HuH-7.5 (cell line): ENCODE results near the gene SLC37A2.
"Not testable (repeated sequence)": the region's sequence is repeated elsewhere in the genome, so short reads cannot be mapped to it uniquely, and the experiment has no call there.

ENCODE experiments used
- DNase-seq: peaks from one replicate; pipeline ENCODE4 v3.0.0; 2011; ENCODE audit warnings: low spot score

Gene SLC37A2

DNA sequence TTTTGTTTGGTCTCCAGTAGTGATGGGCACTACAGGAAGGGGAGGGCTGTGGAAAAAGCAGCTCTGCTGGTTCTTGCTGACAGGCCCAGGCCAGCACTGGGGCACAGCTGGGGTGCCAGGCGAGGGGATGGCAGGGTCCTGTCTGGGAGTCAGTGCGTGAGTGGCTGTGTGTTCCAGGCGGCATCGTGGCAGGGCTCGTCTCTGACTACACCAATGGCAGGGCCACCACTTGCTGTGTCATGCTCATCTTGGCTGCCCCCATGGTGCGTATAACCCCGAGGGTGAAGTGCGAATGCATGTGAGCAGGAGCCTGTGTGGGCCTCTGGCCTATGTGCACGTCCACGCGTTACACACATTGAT is 20.9 kb downstream of the SLC37A2 start:
- DNase-seq, result no peak

DNA sequence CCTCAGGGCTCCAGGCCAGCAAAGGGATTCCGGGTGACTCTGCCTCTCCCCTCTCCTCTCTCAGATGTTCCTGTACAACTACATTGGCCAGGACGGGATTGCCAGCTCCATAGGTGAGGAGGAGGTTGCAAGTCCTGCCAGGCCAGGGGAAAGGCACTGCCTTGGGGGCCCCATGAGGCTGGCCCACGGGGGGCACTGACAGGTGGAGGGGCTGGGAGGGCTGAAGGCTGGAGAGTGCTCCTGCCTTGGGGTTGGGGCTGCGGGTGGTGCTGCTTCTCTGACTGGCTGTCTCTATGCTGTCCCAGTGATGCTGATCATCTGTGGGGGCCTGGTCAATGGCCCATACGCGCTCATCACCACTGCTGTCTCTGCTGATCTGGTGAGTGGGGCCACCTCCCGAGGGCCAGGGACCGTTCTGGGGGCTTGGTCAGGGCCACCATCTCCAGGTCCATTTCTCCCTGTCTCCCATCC is 21.7 kb downstream of the SLC37A2 start:
- no peak for DNase-seq

DNA sequence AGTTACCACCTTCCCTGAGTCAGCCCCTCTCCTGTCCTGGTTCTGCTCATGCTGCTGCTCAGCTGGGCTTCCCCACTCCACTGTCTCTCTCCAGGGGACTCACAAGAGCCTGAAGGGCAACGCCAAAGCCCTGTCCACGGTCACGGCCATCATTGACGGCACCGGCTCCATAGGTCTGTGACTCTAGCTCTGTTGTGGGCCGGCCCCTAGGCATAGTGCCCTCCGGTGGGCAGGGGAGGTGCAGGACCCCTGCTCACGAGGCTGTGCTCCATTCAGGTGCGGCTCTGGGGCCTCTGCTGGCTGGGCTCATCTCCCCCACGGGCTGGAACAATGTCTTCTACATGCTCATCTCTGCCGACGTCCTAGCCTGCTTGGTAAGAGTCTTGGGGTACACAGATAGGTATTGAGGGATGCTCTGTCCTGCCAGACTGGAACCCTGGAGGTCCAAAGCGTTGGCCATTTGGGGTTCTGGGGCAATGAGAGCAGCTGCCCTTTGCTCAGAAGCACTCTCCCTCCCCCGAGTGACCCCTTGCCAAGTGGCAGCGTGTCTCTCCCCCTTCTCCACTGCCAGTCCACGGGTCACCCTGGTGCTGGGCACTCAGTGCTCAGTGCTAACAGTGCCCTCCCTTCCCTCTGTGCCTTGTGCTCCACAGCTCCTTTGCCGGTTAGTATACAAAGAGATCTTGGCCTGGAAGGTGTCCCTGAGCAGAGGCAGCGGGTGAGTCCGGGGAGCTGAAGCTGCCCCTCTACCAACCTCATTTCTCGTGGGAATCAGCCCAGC is 22.4 kb downstream of the SLC37A2 start:
- DNase-seq, result no peak

GRCh38 chr11:125086633-125087296 is 23.7 kb downstream of the SLC37A2 start:
- no peak for DNase-seq

DNA sequence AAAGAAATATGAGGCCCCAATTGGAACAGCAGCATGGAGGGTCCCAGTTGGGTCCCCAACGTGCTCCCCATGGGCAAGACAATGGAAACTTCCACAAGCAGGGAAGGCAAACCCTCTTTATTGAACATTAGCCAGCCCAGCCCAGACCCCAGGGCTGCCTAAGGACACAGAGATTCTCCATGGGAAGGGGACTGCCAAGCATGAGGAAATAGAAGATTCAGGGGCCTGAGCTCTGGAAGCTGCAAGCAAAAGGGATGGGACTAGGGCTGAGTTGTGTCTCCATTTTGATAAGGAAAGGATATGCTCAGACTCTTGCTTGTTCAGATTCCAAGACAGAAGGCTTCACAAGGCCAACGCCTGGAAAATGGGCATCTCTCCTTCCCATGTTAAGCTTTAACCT is 25.0 kb downstream of the SLC37A2 start:
- DNase-seq, result no peak

DNA sequence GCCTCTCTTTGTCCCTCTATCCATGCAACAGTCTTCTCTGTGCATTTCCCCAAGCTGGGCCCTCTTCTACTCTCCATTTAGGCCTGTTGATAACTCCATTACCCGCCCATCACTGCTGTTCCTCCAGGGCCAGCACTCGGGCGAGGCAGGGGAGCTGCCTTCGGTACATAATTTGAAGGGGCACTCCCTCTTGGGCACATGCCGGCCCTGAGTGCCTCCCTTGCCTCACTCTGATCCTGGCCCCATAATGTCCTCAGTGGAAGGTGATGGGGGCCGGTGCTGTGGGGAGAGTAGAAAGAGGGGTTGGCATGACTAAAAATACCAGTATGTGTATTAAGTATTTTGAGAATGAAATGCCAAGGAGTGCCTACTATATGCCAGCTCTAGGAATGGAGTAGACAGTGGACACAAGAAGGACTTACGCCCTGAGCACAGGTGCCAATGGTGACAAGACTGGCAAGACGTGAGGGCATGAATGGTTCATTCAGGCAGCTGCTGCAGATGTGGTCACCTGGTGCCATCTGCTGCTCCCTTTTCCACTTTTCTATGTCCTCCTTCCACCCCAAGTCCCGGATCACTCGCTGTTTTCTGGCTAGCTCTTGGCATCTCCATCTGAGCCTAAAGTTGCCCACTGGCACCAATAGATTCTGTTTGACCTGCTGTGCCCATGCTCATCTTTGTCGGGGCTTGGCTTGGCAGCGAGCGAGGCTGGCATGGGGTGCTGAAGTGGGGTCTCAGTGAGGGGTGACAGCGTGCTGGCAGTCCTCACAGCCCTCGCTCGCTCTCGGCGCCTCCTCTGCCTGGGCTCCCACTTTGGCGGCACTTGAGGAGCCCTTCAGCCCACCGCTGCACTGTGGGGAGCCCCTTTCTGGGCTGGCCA is 25.7 kb downstream of the SLC37A2 start:
- DNase-seq, result no peak

DNA sequence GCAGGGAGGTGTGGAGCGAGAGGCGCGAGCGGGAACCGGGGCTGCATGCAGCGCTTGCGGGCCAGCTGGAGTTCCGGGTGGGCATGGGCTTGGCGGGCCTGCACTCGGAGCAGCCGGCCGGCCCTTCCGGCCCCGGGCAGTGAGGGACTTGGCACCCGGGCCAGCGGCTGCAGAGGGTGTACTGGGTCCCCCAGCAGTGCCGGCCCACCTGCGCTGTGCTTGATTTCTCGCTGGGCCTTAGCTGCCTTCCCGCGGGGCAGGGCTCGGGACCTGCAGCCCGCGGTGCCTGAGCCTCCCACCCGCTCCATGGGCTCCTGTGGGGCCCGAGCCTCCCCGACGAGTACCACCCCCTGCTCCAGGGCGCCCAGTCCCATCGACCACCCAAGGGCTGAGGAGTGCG is 26.4 kb downstream of the SLC37A2 start:
- DNase-seq, result not testable (repeated sequence)

- DNase-seq, result not testable (repeated sequence)
These were observed 27.0 kb downstream of the SLC37A2 start for GRCh38 chr11:125090151-125090550.

DNA sequence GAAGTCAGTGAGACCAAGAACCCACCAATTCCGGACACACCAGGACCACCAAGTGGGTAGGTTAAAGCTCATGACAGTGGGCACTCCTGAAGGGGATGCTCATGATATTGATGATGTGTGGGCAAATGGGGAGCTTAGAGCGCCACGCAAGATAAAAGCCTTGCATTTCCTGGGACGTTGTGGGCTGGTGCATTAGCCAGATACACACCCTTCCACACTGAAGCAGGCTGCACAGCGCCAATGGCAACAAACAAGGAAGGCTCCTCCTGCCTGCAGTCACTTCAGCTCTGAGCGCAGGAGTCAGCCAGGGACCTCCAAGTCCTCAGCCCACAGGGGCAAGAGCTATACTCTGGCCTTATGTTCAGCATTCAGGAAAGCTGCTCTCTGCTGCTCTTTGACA is 27.7 kb downstream of the SLC37A2 start:
- no peak for DNase-seq

DNA sequence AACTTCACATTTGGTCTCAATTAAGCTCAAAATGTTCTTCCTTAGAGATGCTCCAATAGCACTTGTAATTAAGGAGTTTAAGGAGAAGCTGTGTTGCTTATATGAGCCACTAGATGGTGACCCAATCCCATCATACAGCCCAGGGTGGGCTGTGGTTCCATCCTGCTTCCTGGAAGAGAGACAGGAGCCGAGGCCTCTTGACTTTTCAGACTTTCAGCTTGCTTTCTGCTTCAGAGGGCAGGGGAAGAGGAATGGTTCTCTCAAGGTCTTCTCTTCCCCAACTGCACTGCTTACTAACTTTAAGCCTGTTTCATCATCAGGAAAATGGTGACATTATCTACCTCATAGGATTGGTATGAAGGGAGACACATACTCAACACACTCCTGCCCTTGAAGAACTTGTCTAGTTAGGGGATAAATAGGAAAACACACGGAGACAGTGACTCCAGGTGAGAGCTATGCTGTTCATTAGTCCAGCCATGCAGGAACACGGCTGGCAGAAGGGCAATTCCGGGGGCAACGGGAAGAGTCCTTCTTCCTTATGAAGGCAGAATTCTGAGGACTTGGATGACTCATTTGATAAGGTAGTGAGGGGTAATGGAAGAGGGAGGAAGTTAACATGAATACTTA is 28.3 kb downstream of the SLC37A2 start:
- peak; percentile 49 for DNase-seq

DNA sequence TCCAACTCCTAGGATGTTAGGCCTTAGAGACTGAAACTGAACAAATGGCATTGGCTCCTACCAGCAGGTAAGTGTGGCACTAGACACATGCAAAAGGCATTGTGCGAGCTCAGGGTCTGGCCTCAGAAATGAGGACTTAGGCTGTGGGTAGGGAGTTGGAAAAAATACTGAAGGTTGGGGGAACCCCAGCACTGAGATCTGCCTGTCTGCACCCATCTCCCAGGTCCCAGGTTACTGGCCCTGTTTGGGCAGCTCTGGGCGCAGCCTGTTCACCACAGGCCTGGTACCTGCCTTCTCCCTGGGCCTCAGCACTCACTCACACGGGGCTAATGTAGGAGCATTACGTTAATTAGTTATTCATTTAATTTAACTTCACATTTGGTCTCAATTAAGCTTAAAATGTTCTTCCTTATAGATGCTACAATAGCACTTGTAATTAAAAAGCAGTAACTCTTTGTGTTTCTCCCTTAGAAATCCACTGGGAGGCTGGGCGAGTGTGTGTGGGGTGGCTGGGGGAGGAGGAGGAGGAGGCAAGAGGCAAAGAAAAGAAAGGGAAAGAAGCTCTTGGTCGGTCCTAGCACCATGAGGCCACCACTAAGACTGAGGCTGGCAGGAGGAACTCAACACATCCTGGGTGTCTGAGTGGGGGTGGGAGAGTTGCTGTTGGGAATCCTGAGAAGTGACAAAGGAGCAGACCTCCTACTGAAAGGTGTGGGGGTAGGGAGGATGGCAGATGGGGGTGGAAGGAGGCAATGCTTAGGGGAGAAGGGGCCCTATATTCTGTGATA is 29.0 kb downstream of the SLC37A2 start:
- DNase-seq, result no peak

DNA sequence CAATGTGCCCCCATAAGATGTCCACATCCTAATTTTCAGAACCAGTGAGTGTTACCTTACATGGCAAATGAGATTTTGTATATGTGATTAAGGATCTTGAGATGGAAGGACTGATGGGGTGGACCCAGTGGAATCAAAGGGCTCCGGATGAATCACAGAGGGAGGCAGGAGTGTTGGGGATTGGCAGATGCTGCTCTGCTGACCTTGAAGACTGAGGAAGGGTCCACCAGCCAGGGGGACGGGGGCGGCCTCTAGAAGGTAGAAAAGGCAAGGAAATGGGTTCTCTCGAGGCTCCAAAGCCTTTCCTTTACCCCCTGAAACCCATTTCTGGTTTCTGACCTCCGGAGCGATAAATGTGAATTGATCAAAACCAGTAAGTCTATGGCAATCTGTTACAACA is 29.6 kb downstream of the SLC37A2 start:
- no peak for DNase-seq

- no peak for DNase-seq
These were observed 30.4 kb downstream of the SLC37A2 start for GRCh38 chr11:125093502-125093901.

DNA sequence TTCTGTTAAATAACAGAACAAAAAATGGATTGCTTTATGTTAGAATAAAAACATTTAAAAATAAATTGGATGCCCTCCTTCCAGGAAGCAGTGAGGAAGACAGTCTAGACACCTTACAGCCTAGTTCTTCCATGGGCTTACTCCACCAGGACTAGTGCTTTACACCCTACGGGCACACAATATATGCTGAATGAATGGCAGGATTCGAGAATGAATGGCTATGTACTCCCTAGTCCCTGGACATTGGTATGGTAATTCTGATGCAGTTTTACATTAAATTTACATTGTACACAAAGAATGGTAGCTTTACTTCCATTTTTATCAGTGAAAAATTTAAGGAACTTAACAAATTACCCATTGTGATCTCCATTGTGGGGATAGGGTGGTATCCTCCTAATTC is 31.6 kb downstream of the SLC37A2 start:
- no peak for DNase-seq

- DNase-seq, result no peak
These were observed 37.0 kb downstream of the SLC37A2 start for GRCh38 chr11:125100136-125100535.

DNA sequence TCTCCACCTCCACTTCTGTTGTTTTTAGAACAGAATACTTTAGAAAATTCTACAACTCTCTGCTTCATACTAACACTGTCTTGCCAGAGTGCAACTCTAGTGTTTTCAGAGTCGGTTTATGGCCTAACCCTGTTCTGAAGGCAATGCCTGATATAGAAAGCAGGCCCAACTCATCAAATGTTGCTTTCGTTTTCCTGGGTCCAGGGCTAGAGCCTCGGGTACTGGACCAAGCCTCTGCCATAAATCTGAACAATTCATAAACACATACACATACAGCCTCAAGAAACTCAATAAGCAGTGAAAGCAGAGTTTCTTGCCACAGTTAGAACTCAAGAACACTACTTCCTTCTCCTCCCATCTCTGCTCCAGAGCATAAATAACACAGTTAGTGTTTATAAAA is 38.5 kb downstream of the SLC37A2 start:
- DNase-seq, result no peak

GRCh38 chr11:125102025-125102424 is 38.9 kb downstream of the SLC37A2 start:
- no peak for DNase-seq

DNA sequence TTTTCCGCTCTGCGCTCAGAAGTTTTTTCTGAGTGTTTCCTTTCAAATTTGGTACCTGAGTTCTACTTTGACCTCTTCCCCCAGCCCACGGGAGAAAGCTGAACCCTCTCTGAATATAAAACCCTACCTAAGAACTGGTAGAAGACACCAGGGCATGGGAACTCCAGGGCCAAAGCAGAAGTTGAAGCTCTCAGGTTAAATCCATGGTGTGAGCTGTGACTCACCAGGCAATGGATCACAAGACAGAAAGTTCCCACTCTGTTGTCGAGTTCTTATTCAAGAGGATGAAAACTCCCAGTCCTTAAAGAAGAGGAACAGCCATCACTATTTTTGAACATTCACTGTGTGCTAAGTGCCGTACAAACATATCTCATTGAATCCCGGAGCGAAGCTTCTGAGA is 39.4 kb downstream of the SLC37A2 start:
- DNase-seq, result no peak

DNA sequence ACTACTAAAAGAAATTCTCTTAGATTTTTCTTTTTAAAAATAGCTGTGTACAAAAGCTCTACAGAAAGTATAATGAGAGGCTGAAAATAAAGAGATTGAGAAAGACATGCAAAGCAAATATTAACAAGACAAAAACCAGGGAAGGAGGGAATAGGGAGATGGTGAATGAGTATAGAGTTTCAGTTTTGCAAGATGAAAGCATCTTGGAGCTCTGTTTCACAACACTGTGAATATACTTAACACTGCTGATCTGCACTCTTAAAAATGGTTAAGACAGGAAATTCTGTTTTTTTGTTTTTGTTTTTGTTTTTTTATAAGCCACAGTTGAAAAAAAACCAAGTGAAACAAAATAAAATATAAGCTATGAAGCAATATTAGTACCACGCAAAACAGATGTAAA is 42.8 kb downstream of the SLC37A2 start:
- no peak for DNase-seq

- no peak for DNase-seq
These were observed 45.4 kb downstream of the SLC37A2 start for GRCh38 chr11:125108469-125108868.

DNA sequence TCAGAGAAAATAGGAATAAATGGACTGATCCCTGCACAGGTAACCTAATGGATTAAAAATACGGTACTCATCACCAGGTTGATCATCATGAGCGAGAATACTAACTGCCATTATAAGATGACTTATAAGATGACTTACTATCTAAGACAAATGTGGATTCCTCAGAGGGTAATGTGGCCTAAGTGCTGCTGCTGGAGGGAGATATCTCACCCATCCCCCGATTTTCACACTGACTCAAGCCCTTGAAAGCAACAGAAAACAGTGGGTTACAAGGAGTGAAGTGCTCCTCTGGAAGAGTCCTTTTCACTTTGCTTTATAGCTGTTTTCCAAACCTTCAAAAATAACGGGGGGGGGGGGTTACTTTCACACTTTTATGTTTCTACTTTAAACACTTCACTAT is 47.4 kb downstream of the SLC37A2 start:
- DNase-seq, result no peak

GRCh38 chr11:125111001-125111342 is 47.9 kb downstream of the SLC37A2 start:
- DNase-seq, result no peak
